ENCODE results near the gene SNTG2.

The SNTG2 gene

GRCh38 chr2:1053786-1054185 is 103.1 kb downstream of the SNTG2 start:
- Histone ChIP-seq H3K36me3 (ENCODE audit: control insufficient read depth, insufficient read depth, low read length) (no peaks in the 10 kb centered on the region), H3K9ac (ENCODE audit: low read length) (no peak overlapping the region), H3K27ac (ENCODE audit: low read depth, low read length) (no peak overlapping the region), H3K4me1 (ENCODE audit: control insufficient read depth, insufficient read depth, low read length) (no peaks in the 10 kb centered on the region), H3K4me3 (ENCODE audit: low read length) (no peak overlapping the region), H3K27me3 (ENCODE audit: control insufficient read depth, insufficient read depth, low read length) (no peaks in the 10 kb centered on the region)

- H3K27ac ChIP-seq (ENCODE audit: low read depth, low read length) = no peak overlapping the region
- no peaks in the 10 kb centered on the region for H3K27me3 ChIP-seq (ENCODE audit: control insufficient read depth, insufficient read depth, low read length)
- H3K36me3 ChIP-seq (ENCODE audit: control insufficient read depth, insufficient read depth, low read length) = no peaks in the 10 kb centered on the region
- H3K9ac ChIP-seq (ENCODE audit: low read length) = no peak overlapping the region
- no peaks in the 10 kb centered on the region for H3K4me1 ChIP-seq (ENCODE audit: control insufficient read depth, insufficient read depth, low read length)
- H3K4me3 ChIP-seq (ENCODE audit: low read length) = no peak overlapping the region
These were observed 103.8 kb downstream of the SNTG2 start for GRCh38 chr2:1054399-1054798.

GRCh38 chr2:1055014-1055595 is 104.5 kb downstream of the SNTG2 start:
- H3K36me3 ChIP-seq (ENCODE audit: control insufficient read depth, insufficient read depth, low read length) = no peaks in the 10 kb centered on the region
- H3K4me3 ChIP-seq (ENCODE audit: low read length) = no peak overlapping the region
- H3K27me3 ChIP-seq (ENCODE audit: control insufficient read depth, insufficient read depth, low read length) = no peaks in the 10 kb centered on the region
- H3K27ac ChIP-seq (ENCODE audit: low read depth, low read length) = no peak overlapping the region
- H3K4me1 ChIP-seq (ENCODE audit: control insufficient read depth, insufficient read depth, low read length) = no peaks in the 10 kb centered on the region
- no peak overlapping the region for H3K9ac ChIP-seq (ENCODE audit: low read length)

- Histone ChIP-seq H3K27ac (ENCODE audit: low read depth, low read length) (no peak overlapping the region), H3K27me3 (ENCODE audit: control insufficient read depth, insufficient read depth, low read length) (no peaks in the 10 kb centered on the region), H3K36me3 (ENCODE audit: control insufficient read depth, insufficient read depth, low read length) (no peaks in the 10 kb centered on the region), H3K4me3 (ENCODE audit: low read length) (no peak overlapping the region), H3K4me1 (ENCODE audit: control insufficient read depth, insufficient read depth, low read length) (no peaks in the 10 kb centered on the region), H3K9ac (ENCODE audit: low read length) (no peak overlapping the region)
These were observed 109.7 kb downstream of the SNTG2 start for GRCh38 chr2:1060372-1060771.

- H3K27ac ChIP-seq (ENCODE audit: low read depth, low read length) = no peak overlapping the region
- H3K36me3 ChIP-seq (ENCODE audit: control insufficient read depth, insufficient read depth, low read length) = no peaks in the 10 kb centered on the region
- no peaks in the 10 kb centered on the region for H3K4me1 ChIP-seq (ENCODE audit: control insufficient read depth, insufficient read depth, low read length)
- no peak overlapping the region for H3K9ac ChIP-seq (ENCODE audit: low read length)
- no peaks in the 10 kb centered on the region for H3K27me3 ChIP-seq (ENCODE audit: control insufficient read depth, insufficient read depth, low read length)
- no peak overlapping the region for H3K4me3 ChIP-seq (ENCODE audit: low read length)
These were observed 110.3 kb downstream of the SNTG2 start for GRCh38 chr2:1060987-1061386.

GRCh38 chr2:1068241-1068640 is 117.6 kb downstream of the SNTG2 start:
- no peaks in the 10 kb centered on the region for H3K27me3 ChIP-seq (ENCODE audit: control insufficient read depth, insufficient read depth, low read length)
- H3K9ac ChIP-seq (ENCODE audit: low read length) = no peak overlapping the region
- H3K27ac ChIP-seq (ENCODE audit: low read depth, low read length) = no peak overlapping the region
- H3K4me3 ChIP-seq (ENCODE audit: low read length) = no peak overlapping the region
- H3K36me3 ChIP-seq (ENCODE audit: control insufficient read depth, insufficient read depth, low read length) = no peaks in the 10 kb centered on the region
- no peaks in the 10 kb centered on the region for H3K4me1 ChIP-seq (ENCODE audit: control insufficient read depth, insufficient read depth, low read length)

GRCh38 chr2:1068822-1069221 is 118.2 kb downstream of the SNTG2 start:
- H3K4me3 ChIP-seq (ENCODE audit: low read length) = no peak overlapping the region
- no peaks in the 10 kb centered on the region for H3K4me1 ChIP-seq (ENCODE audit: control insufficient read depth, insufficient read depth, low read length)
- H3K27me3 ChIP-seq (ENCODE audit: control insufficient read depth, insufficient read depth, low read length) = no peaks in the 10 kb centered on the region
- H3K27ac ChIP-seq (ENCODE audit: low read depth, low read length) = no peak overlapping the region
- no peak overlapping the region for H3K9ac ChIP-seq (ENCODE audit: low read length)
- no peaks in the 10 kb centered on the region for H3K36me3 ChIP-seq (ENCODE audit: control insufficient read depth, insufficient read depth, low read length)

- H3K4me1 ChIP-seq (ENCODE audit: control insufficient read depth, insufficient read depth, low read length) = no peaks in the 10 kb centered on the region
- no peak overlapping the region for H3K27ac ChIP-seq (ENCODE audit: low read depth, low read length)
- H3K27me3 ChIP-seq (ENCODE audit: control insufficient read depth, insufficient read depth, low read length) = no peaks in the 10 kb centered on the region
- H3K4me3 ChIP-seq (ENCODE audit: low read length) = no peak overlapping the region
- H3K9ac ChIP-seq (ENCODE audit: low read length) = no peak overlapping the region
- no peaks in the 10 kb centered on the region for H3K36me3 ChIP-seq (ENCODE audit: control insufficient read depth, insufficient read depth, low read length)
These were observed 119.2 kb downstream of the SNTG2 start for GRCh38 chr2:1069847-1070246.

- H3K27me3 ChIP-seq (ENCODE audit: control insufficient read depth, insufficient read depth, low read length) = no peaks in the 10 kb centered on the region
- no peak overlapping the region for H3K27ac ChIP-seq (ENCODE audit: low read depth, low read length)
- H3K4me3 ChIP-seq (ENCODE audit: low read length) = no peak overlapping the region
These were observed 120.0 kb downstream of the SNTG2 start for GRCh38 chr2:1070601-1071000.

GRCh38 chr2:1071650-1072049 is 121.0 kb downstream of the SNTG2 start:
- Histone ChIP-seq H3K4me1 (ENCODE audit: control insufficient read depth, insufficient read depth, low read length) (no peaks in the 10 kb centered on the region), H3K4me3 (ENCODE audit: low read length) (no peak overlapping the region)

More at GRCh38 chr2:1070601-1071000, 120.0 kb downstream of the SNTG2 start:
- Histone ChIP-seq H3K36me3 (ENCODE audit: control insufficient read depth, insufficient read depth, low read length) (no peaks in the 10 kb centered on the region), H3K9ac (ENCODE audit: low read length) (no peak overlapping the region), H3K4me1 (ENCODE audit: control insufficient read depth, insufficient read depth, low read length) (no peaks in the 10 kb centered on the region)

GRCh38 chr2:1072250-1072649 is 121.6 kb downstream of the SNTG2 start:
- no peaks in the 10 kb centered on the region for H3K27me3 ChIP-seq (ENCODE audit: control insufficient read depth, insufficient read depth, low read length)
- no peaks in the 10 kb centered on the region for H3K36me3 ChIP-seq (ENCODE audit: control insufficient read depth, insufficient read depth, low read length)
- H3K27ac ChIP-seq (ENCODE audit: low read depth, low read length) = no peak overlapping the region
- H3K9ac ChIP-seq (ENCODE audit: low read length) = no peak overlapping the region
- no peaks in the 10 kb centered on the region for H3K4me1 ChIP-seq (ENCODE audit: control insufficient read depth, insufficient read depth, low read length)
- no peak overlapping the region for H3K4me3 ChIP-seq (ENCODE audit: low read length)

More at GRCh38 chr2:1071650-1072049, 121.0 kb downstream of the SNTG2 start:
- Histone ChIP-seq H3K36me3 (ENCODE audit: control insufficient read depth, insufficient read depth, low read length) (no peaks in the 10 kb centered on the region), H3K9ac (ENCODE audit: low read length) (no peak overlapping the region), H3K27ac (ENCODE audit: low read depth, low read length) (no peak overlapping the region), H3K27me3 (ENCODE audit: control insufficient read depth, insufficient read depth, low read length) (no peaks in the 10 kb centered on the region)

- no peak overlapping the region for H3K4me3 ChIP-seq (ENCODE audit: low read length)
- H3K27ac ChIP-seq (ENCODE audit: low read depth, low read length) = no peak overlapping the region
- H3K4me1 ChIP-seq (ENCODE audit: control insufficient read depth, insufficient read depth, low read length) = no peaks in the 10 kb centered on the region
- H3K27me3 ChIP-seq (ENCODE audit: control insufficient read depth, insufficient read depth, low read length) = no peaks in the 10 kb centered on the region
- H3K36me3 ChIP-seq (ENCODE audit: control insufficient read depth, insufficient read depth, low read length) = no peaks in the 10 kb centered on the region
- no peak overlapping the region for H3K9ac ChIP-seq (ENCODE audit: low read length)
These were observed 127.3 kb downstream of the SNTG2 start for GRCh38 chr2:1077911-1078310.

- Histone ChIP-seq H3K4me3 (ENCODE audit: low read length) (no peak overlapping the region), H3K4me1 (ENCODE audit: control insufficient read depth, insufficient read depth, low read length) (no peaks in the 10 kb centered on the region), H3K27ac (ENCODE audit: low read depth, low read length) (no peak overlapping the region), H3K9ac (ENCODE audit: low read length) (no peak overlapping the region), H3K27me3 (ENCODE audit: control insufficient read depth, insufficient read depth, low read length) (no peaks in the 10 kb centered on the region), H3K36me3 (ENCODE audit: control insufficient read depth, insufficient read depth, low read length) (no peaks in the 10 kb centered on the region)
These were observed 127.7 kb downstream of the SNTG2 start for GRCh38 chr2:1078326-1078725.

Measured in rectal smooth muscle tissue (tissue), 1 donor.